Body of pancreas (tissue), 4 donors: Measurements from ENCODE around the gene TMEM126B.
"Not testable (repeated sequence)": the region's sequence is repeated elsewhere in the genome, so short reads cannot be mapped to it uniquely, and the experiment has no call there.

Experiments used
- CTCF ChIP-seq, 7 experiments: fragments of 450-650 bp in 4 of 7; fragments of 200-600 bp in 3 of 7; sonication (generic) in 3 of 7; IDR thresholded peaks; one replicate each; pipeline ENCODE4 v1.5.1; 2016 to 2019; ENCODE audit warnings: antibody characterized with exemption in 7 of 7
- POLR2A ChIP-seq, 3 donors: fragments of 450-650 bp; IDR thresholded peaks; one replicate each; pipeline ENCODE4 v1.6.1; 2016; ENCODE audit warnings: antibody characterized with exemption in 3 of 3, mild to moderate bottlenecking in 2 of 3

- not testable (repeated sequence) for TF ChIP-seq CTCF, POLR2A (IDR thresholded peaks at IDR 0.05)
Observed at GRCh38 chr11:85609286-85609685, 19.1 kb upstream of the TMEM126B start.
